ELR (cell line): ENCODE measurements around the gene CNOT10.

ENCODE experiments used
- DNase-seq: peaks from one replicate; pipeline ENCODE4 v3.0.0-alpha.2; 2015; ENCODE audit warnings: low read depth

The CNOT10 gene

DNA sequence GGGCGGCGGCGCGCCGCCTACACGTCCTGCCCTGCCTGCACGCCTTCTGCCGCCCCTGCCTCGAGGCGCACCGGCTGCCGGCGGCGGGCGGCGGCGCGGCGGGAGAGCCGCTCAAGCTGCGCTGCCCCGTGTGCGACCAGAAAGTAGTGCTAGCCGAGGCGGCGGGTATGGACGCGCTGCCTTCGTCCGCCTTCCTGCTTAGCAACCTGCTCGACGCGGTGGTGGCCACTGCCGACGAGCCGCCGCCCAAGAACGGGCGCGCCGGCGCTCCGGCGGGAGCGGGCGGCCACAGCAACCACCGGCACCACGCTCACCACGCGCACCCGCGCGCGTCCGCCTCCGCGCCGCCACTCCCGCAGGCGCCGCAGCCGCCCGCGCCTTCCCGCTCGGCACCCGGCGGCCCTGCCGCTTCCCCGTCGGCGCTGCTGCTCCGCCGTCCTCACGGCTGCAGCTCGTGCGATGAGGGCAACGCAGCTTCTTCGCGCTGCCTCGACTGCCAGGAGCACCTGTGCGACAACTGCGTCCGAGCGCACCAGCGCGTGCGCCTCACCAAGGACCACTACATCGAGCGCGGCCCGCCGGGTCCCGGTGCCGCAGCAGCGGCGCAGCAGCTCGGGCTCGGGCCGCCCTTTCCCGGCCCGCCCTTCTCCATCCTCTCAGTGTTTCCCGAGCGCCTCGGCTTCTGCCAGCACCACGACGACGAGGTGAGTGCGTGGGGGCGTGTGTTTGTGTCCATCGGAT is 133.4 kb downstream of the CNOT10 start:
- DNase-seq = no peak

DNA sequence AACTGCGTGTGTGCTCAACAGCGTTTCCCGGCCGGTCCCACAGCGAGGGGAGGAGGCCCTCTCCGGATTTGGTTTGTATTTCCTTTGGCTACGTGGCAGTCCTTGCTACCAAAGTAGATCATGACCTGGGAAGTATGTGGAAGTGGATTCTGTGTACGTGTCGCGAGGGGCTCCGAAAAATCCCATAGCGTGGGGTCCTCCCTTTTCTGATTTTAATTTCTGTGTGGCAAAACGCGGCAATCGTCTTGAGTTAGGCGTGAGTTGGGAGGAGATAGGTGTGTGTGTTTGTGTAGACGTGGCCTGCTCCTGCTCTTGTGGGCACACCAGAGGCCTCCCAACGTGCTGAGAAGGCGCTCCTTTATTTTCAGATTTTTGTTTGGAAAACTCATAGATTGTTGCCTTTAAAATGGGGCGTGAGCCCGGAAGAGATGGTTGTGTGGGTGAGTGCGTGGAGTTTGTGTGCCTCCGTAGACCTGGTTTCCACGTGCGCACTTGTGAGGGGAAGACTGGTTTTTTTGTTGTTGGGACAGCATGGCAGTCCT is 134.1 kb downstream of the CNOT10 start:
- DNase-seq = no peak

DNA sequence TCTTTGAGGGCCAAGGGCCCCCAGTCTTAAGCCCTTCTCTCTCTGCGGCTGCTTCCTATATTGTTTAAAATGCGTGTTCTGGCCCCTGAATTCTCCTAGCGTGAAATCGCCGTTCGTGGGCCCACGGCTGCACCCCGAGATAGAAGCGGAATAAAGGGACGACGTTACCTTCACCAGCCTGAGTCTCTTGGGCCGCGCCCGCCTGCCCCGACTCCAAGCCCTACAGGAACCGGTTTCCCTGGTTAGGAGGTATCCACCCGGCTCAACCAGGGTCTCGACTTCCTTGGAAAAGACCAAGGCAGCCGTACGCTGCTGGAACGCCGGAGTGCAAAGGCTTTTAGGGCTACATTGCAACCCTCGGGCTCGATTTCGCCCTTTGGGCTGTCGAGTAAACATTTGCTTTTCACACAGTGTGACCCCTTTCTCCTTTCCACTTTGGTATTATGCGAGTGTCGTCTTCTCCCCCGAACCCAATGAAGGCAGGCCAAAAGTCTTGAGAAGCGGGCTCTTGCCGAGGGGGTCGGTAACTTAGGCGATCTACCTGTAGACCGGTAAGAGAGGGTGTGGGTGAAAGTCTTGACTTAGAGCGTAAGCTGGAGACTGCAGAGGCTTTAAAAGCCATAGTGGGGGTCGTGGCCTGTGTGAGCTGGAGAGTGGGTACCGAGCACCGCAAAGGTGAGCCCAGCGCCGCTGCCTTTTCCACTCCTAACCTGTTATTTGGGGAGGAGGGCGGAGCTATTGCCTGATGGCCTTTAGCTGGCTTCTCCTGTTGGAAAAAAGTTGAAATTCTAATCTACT is 134.8 kb downstream of the CNOT10 start:
- no peak for DNase-seq

DNA sequence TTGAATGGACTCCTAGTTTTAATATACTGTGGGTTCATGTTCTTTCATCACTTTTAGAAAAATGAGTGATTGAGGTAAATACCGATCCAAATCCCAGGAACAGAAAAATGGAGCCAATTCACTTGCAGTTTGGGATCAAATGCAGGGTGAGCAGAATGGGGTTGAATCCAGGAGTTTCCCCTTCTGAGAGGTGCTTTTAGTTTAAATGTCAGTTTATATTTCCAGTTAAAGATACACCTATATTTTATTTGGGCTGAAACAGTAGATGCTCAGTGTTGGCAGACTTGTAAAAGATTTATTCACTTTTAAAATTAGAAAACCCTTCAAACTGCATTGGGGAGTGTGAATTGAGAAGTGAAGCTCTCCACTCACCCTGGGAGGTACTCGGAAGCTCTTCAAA is 135.4 kb downstream of the CNOT10 start:
- DNase-seq = no peak

DNA sequence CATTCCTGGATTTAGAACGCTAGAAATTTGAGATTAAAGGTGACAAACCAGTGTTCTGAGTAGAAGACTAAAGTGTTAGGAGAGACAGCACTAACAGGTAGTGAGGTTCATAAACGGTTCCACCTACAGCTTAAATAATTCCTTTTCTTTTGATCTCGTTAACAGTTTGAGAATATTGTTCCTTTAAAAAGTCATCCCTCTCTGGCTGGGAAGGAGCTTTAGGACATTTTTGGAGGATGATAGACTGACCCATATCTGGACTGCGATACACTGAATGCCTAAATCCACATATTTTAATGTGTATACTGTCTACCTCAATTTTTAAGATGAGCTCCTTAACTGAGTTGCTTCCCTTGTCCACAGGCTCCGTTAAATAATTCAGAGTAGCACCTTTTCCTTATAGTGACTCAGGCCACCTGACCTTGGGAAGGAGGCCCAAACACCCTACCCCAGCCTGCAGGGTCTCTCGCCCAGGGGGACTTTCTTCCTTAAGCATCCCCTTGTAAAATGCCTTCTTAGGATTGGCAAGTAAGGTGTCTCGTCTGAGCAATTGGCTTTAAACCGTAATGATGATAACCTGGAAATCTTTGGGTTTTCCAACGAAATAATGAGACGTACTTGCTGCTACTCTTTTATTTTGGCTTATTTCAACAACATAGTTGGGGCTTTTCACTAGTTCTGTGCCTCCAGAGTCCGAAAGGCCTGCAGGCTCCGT is 136.1 kb downstream of the CNOT10 start:
- no peak for DNase-seq

DNA sequence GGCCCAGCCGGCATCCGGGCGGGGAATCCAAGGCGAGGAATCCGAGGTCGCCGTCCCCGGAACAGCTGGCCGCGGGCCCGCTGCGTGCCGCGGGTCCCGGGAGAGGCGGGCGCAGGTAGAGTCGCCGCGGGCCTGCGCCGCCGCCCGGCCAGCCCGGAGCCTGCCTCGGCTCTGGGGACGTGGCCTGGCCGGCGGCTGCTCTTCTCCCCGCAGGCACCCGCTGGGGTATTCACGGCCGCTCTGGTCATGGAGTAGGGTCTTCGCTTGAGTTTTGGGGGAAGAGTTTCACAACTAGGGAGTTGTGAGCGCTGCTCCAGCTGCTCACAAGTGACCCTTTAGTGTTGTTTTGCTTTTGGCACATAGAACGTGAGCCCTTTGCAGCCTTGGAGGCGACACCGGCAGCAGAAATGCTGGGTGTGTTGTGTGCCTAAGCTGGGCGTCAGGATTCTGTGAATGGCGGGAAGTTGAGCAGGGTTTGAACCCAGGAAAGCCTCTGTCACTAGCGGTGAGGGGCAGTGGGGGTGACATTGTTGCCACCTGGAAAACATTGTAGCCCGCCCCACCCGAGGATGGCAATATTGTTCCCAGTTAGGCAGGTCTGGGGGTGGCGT is 136.8 kb downstream of the CNOT10 start:
- DNase-seq = no peak

DNA sequence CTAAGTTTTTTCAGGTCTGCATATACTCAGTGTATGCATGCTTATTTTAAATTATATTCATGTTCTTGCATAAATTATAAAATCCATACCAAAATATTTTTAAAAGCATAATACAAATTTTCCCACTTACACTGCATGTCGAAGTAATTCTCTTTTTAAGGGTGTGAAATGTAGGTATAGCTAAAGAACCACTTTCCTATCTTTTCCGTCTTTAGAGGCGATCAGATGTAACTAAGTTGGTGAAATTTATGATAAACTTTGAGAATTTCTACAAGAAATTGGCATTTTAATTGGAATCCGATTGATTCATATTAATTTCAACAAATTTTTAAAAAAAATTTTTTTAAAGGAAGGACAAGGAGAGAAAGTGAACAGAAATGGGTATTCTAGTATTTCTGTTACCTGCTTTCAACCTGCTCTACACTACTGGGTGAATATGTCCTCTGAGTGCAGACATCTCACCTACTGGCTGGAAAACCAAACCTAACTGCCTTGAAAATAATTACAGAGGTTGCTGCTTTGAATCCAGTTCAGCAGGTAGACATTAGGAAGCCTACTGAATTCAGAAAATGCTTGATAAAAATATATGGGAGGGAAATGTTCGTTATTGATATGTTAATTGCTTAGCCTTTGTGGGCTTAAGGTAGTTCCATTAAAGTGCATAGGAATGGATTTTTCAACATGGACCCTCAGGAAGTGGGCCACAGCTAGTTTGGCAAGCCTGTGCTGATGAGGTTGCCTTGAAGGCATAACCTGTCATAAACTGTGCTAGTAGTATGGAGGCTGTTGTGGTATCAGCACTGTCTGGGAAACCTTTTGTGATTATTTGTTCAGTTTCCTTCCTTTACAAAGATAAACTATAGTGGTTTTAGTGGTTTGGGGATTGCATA is 137.9 kb downstream of the CNOT10 start:
- DNase-seq = no peak
